HG03045 (cell line): ENCODE measurements around the gene COLEC12.
"Not testable (repeated sequence)": the region's sequence is repeated elsewhere in the genome, so short reads cannot be mapped to it uniquely, and the experiment has no call there.

ENCODE experiments used
- ATAC-seq: cut with Tn5 transposase; IDR thresholded peaks from one replicate; pipeline ENCODE4 v1.9.1; 2021; ENCODE audit warnings: mild to moderate bottlenecking, moderate library complexity; ENCODE audit not compliant: unreplicated experiment

Gene COLEC12

GRCh38 chr18:294566-294965 is 205.9 kb downstream of the COLEC12 start:
- no peak for ATAC-seq

GRCh38 chr18:293536-293935 is 207.0 kb downstream of the COLEC12 start:
- ATAC-seq = no peak

DNA sequence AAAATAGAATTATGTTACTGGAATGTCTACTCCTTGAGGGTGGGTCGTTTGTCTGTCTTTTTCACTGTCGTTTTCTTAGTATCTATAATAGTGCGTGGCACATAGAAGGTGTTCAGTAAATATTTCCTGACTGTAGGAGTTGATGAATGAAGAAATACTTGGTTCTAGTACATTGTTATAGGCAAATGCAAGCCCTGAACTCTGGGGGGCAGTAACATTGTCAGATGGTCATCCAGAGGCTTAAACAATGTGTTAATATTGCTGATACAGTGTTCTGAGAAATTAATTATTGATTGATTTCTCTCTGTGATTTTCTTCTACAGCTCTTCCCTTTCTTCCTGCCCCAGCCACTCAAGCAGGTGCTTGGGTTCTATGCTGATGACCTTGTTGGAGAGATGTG is 208.2 kb downstream of the COLEC12 start:
- ATAC-seq = no peak

- ATAC-seq = not testable (repeated sequence)
These were observed 210.5 kb downstream of the COLEC12 start for GRCh38 chr18:289970-290369.

DNA sequence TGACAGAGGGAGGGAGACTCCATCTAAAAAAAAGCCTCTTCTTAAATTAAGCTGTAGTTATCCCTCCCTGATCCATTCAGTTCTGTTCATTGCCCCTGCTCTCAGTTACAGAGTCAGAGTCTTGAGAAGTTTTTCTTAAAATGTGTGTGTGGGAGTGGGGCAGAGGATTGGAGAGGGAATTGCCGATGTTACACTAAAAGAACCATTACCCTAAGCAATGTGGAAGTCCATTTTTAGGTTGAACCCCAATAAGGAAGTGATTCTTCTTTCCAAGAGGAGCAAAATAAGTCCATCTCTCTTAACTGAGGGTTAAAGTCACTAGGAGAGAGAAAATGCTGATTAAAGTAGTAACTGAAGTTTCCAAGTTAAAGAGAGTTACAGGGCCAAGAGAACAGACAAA is 211.5 kb downstream of the COLEC12 start:
- ATAC-seq = no peak

- ATAC-seq = no peak
These were observed 213.8 kb downstream of the COLEC12 start for GRCh38 chr18:286515-287310.

DNA sequence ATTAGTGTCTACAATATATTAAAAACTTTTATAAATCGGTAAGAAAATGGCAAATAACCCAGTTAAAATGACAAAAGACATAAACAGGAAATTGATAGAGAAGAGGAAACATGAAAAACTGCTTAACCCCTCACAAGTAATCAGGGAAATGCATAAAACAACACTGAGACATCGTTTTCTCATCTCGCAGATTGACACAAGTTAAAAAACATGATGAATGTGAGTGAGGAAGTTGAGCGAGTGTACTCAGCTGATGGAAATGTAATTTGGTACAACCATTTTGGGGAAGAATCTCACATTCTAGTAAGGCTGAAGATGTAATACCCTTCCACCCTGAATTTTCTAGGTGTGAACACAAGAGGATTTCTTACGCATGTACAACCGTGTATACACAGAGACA is 214.7 kb downstream of the COLEC12 start:
- ATAC-seq = no peak

- ATAC-seq = no peak
These were observed 225.0 kb downstream of the COLEC12 start for GRCh38 chr18:275486-275885.

- no peak for ATAC-seq
These were observed 226.2 kb downstream of the COLEC12 start for GRCh38 chr18:274313-274712.

- no peak for ATAC-seq
These were observed 227.0 kb downstream of the COLEC12 start for GRCh38 chr18:273525-273924.

DNA sequence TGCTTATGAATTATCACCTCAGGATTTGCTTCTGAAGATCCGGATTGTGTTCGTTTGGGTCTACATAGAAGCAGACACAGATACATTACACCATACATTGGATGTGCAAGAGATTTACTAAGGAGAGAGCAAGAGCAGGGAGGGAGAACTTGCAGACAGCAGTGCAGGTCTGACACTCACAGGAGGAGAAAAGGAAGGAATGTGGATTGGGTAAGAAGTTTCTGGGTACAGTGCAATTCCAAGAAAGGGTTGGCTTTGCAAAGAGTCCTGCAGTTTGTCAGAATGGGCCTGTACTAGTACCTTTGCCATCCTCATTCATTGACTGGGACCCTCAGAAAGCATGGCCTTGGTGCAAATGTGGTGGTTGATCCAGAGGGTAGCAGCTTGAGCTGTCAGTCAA is 227.9 kb downstream of the COLEC12 start:
- no peak for ATAC-seq

DNA sequence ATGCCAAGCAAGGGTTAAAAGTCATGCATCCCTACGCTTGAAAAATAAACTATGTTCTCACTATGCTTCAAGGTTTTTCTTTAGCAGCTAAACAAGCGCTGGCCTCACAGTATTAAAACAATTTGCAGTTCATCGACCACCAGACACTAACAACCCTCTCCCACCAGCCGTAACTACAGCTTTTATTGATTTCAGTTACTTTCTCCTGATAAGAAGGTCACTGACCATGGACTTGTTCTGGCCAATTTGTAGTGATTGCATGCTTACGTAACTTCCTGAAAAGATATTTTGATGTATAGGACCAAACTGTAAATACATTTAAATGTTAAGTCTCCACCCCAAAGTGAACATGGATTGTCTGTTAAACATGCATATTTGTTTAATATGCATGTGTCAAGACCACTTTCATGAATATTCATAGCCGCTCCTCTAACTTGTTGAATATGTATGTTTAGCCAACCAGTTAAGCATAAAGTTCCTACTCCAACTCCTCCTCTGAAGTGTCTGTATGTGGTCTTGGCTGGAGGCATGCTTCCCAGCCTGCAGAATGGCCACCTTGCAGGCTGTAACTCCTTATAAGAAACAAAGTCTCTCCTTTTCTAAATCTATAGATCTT is 230.9 kb downstream of the COLEC12 start:
- no peak for ATAC-seq

GRCh38 chr18:267688-268552 is 232.6 kb downstream of the COLEC12 start, which contains the start of gene THOC1:
THOC1 (minus strand) TSS chr18:268047; CDS start chr18:268019, 28 bp downstream.
- ATAC-seq = peak; percentile 95

- ATAC-seq = no peak
These were observed 233.2 kb downstream of the COLEC12 start for GRCh38 chr18:267380-267687.
